ENCODE measurements around the gene ATXN2. TPM values are rescaled to one million over a fixed set of nuclear protein-coding genes. Genes with fewer than 3 reads are reported as not detected.
A peak's percentile ranks its signal among the peaks of the same experiment; 100 is the strongest.
"Not testable (repeated sequence)": the region's sequence is repeated elsewhere in the genome, so short reads cannot be mapped to it uniquely, and the experiment has no call there.

Gene ATXN2
- total RNA-seq, 1 donor from 2014 or later: 66.6 TPM

- ATAC-seq (peak; percentile 68), DNase-seq (peak; percentile 83)
- Histone ChIP-seq H3K4me1 (peaks cover 35% of the 10 kb centered on the region), H3K27ac (peak overlapping the region; percentile 95), H3K27me3 (no peaks in the 10 kb centered on the region), H3K9me3 (no peaks in the 10 kb centered on the region), H3K36me3 (no peaks in the 10 kb centered on the region), H3K4me3 (peak overlapping the region; percentile 97)
- no peak for TF ChIP-seq CTCF (IDR thresholded peaks at IDR 0.05)
- intact Hi-C loops (cut with DNase I): no loop called here
Measured at GRCh38 chr12:111597831-111598636, 1.1 kb downstream of the ATXN2 start.

- Histone ChIP-seq H3K4me1 (peaks cover 35% of the 10 kb centered on the region), H3K4me3 (peak overlapping the region; percentile 97), H3K9me3 (no peaks in the 10 kb centered on the region), H3K27me3 (no peaks in the 10 kb centered on the region), H3K27ac (peak overlapping the region; percentile 95), H3K36me3 (no peaks in the 10 kb centered on the region)
- no peak for TF ChIP-seq CTCF (IDR thresholded peaks at IDR 0.05)
- intact Hi-C loops (cut with DNase I): no loop called here
- DNase-seq: peak; percentile 72
- peak; percentile 58 for ATAC-seq
Measured at GRCh38 chr12:111596985-111597830, 1.9 kb downstream of the ATXN2 start.

GRCh38 chr12:111595341-111595835 lies 3.7 kb downstream of the ATXN2 start:
- intact Hi-C loops (cut with DNase I); ATAC-seq; H3K4me3 ChIP-seq; H3K27ac ChIP-seq; H3K27me3 ChIP-seq; H3K36me3 ChIP-seq; H3K9me3 ChIP-seq: not testable (repeated sequence)
- peaks cover 34% of the 10 kb centered on the region for H3K4me1 ChIP-seq
- peak; percentile 28 for DNase-seq

GRCh38 chr12:111591399-111592010 lies 7.6 kb downstream of the ATXN2 start:
- H3K4me3 ChIP-seq; ATAC-seq; H3K36me3 ChIP-seq; DNase-seq; intact Hi-C loops (cut with DNase I); H3K9me3 ChIP-seq; H3K27me3 ChIP-seq; H3K27ac ChIP-seq: not testable (repeated sequence)
- peaks cover 28% of the 10 kb centered on the region for H3K4me1 ChIP-seq

GRCh38 chr12:111590552-111590951 lies 8.6 kb downstream of the ATXN2 start:
- no peak for TF ChIP-seq CTCF (IDR thresholded peaks at IDR 0.05)
- Histone ChIP-seq H3K4me1 (peaks cover 29% of the 10 kb centered on the region), H3K36me3 (no peaks in the 10 kb centered on the region), H3K9me3 (no peaks in the 10 kb centered on the region), H3K4me3 (no peak overlapping the region), H3K27ac (no peak overlapping the region), H3K27me3 (no peaks in the 10 kb centered on the region)
- no peak for ATAC-seq
- intact Hi-C loops (cut with DNase I): no loop called here
- DNase-seq: no peak

- TF ChIP-seq CTCF (IDR thresholded peaks at IDR 0.05): no peak
- no peak for ATAC-seq
- peak; percentile 25 for DNase-seq
- peaks cover 20% of the 10 kb centered on the region for H3K4me1 ChIP-seq
- intact Hi-C loops (cut with DNase I): no loop called here
- no peak overlapping the region for H3K4me3 ChIP-seq
- H3K27me3 ChIP-seq: no peaks in the 10 kb centered on the region
- H3K36me3 ChIP-seq: no peaks in the 10 kb centered on the region
- H3K9me3 ChIP-seq: no peaks in the 10 kb centered on the region
- H3K27ac ChIP-seq: no peak overlapping the region
Measured at GRCh38 chr12:111589601-111590000, 9.5 kb downstream of the ATXN2 start.
